ENCODE measurements around the gene LIN52. TPM values are rescaled to one million over a fixed set of nuclear protein-coding genes. Genes with fewer than 3 reads are reported as not detected.

Gene LIN52
- total RNA-seq, 1 donor from 2014 or later: 7.3 TPM

GRCh38 chr14:74198441-74199234 lies 113.9 kb downstream of the LIN52 start:
- Mint-ChIP-seq H3K27me3 (ENCODE audit: unreplicated experiment) (no peaks in the 10 kb centered on the region), H3K4me1 (ENCODE audit: unreplicated experiment) (peaks cover 25% of the 10 kb centered on the region), H3K9me3 (ENCODE audit: unreplicated experiment) (no peaks in the 10 kb centered on the region), H3K27ac (ENCODE audit: unreplicated experiment) (no peak overlapping the region), H3K36me3 (ENCODE audit: low read depth, unreplicated experiment) (no peaks in the 10 kb centered on the region), H3K4me3 (ENCODE audit: unreplicated experiment) (no peak overlapping the region)
- no peak for TF ChIP-seq CTCF (IDR thresholded peaks at IDR 0.05; ENCODE audit: unreplicated experiment)
- DNase-seq (ENCODE audit: low spot score): no peak

- no peak for DNase-seq (ENCODE audit: low spot score)
- no peak overlapping the region for H3K4me3 Mint-ChIP-seq (ENCODE audit: unreplicated experiment)
- TF ChIP-seq CTCF (IDR thresholded peaks at IDR 0.05; ENCODE audit: unreplicated experiment): no peak
- H3K27me3 Mint-ChIP-seq (ENCODE audit: unreplicated experiment): no peaks in the 10 kb centered on the region
- no peaks in the 10 kb centered on the region for H3K36me3 Mint-ChIP-seq (ENCODE audit: low read depth, unreplicated experiment)
- peaks cover 27% of the 10 kb centered on the region for H3K4me1 Mint-ChIP-seq (ENCODE audit: unreplicated experiment)
- no peak overlapping the region for H3K27ac Mint-ChIP-seq (ENCODE audit: unreplicated experiment)
- no peaks in the 10 kb centered on the region for H3K9me3 Mint-ChIP-seq (ENCODE audit: unreplicated experiment)
Observed at GRCh38 chr14:74202113-74202512, 117.4 kb downstream of the LIN52 start.

GRCh38 chr14:74203639-74204038 lies 118.9 kb downstream of the LIN52 start:
- no peaks in the 10 kb centered on the region for H3K9me3 Mint-ChIP-seq (ENCODE audit: unreplicated experiment)
- TF ChIP-seq CTCF (IDR thresholded peaks at IDR 0.05; ENCODE audit: unreplicated experiment): no peak
- H3K27me3 Mint-ChIP-seq (ENCODE audit: unreplicated experiment): no peaks in the 10 kb centered on the region
- H3K4me1 Mint-ChIP-seq (ENCODE audit: unreplicated experiment): peaks cover 19% of the 10 kb centered on the region
- H3K4me3 Mint-ChIP-seq (ENCODE audit: unreplicated experiment): no peak overlapping the region
- DNase-seq (ENCODE audit: low spot score): no peak
- H3K27ac Mint-ChIP-seq (ENCODE audit: unreplicated experiment): no peak overlapping the region
- H3K36me3 Mint-ChIP-seq (ENCODE audit: low read depth, unreplicated experiment): no peaks in the 10 kb centered on the region

- H3K27me3 Mint-ChIP-seq (ENCODE audit: unreplicated experiment): no peaks in the 10 kb centered on the region
- H3K4me1 Mint-ChIP-seq (ENCODE audit: unreplicated experiment): peaks cover 19% of the 10 kb centered on the region
- H3K4me3 Mint-ChIP-seq (ENCODE audit: unreplicated experiment): no peak overlapping the region
- H3K27ac Mint-ChIP-seq (ENCODE audit: unreplicated experiment): no peak overlapping the region
- H3K36me3 Mint-ChIP-seq (ENCODE audit: low read depth, unreplicated experiment): no peaks in the 10 kb centered on the region
- H3K9me3 Mint-ChIP-seq (ENCODE audit: unreplicated experiment): no peaks in the 10 kb centered on the region
- no peak for DNase-seq (ENCODE audit: low spot score)
- no peak for TF ChIP-seq CTCF (IDR thresholded peaks at IDR 0.05; ENCODE audit: unreplicated experiment)
Observed at GRCh38 chr14:74204491-74204890, 119.7 kb downstream of the LIN52 start.

GRCh38 chr14:74205882-74206281 lies 121.1 kb downstream of the LIN52 start:
- TF ChIP-seq CTCF (IDR thresholded peaks at IDR 0.05; ENCODE audit: unreplicated experiment): no peak
- Mint-ChIP-seq H3K27ac (ENCODE audit: unreplicated experiment) (no peak overlapping the region), H3K27me3 (ENCODE audit: unreplicated experiment) (no peaks in the 10 kb centered on the region), H3K4me1 (ENCODE audit: unreplicated experiment) (peaks cover 19% of the 10 kb centered on the region), H3K36me3 (ENCODE audit: low read depth, unreplicated experiment) (no peaks in the 10 kb centered on the region), H3K4me3 (ENCODE audit: unreplicated experiment) (no peak overlapping the region), H3K9me3 (ENCODE audit: unreplicated experiment) (no peaks in the 10 kb centered on the region)
- DNase-seq (ENCODE audit: low spot score): no peak

Measured in endothelial cell (in vitro differentiated cells).